ENCODE measurements around the gene STMN1.

DNA sequence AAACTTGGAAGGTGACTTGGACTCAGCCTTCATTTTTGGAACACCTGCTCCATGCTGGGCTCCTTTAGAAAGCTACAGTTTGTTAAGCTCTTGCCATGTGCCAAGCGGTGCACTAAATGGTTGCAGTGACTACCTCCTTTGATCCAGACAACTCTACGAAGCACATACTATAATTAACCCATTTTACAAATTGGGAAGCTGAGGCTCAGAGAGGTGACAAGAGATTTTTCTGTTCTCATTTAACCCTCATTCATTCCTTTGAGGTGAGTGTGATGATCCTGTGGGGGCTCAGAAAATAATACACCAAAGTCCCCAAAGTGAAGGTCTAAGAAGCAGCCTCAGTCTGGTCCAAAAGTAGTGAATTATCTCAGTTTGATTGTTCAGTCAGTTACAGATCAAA is 29.1 kb downstream of the STMN1 start:
- TF ChIP-seq, protein P1, sequence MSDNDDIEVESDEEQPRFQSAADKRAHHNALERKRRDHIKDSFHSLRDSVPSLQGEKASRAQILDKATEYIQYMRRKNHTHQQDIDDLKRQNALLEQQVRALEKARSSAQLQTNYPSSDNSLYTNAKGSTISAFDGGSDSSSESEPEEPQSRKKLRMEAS (IDR thresholded peaks at IDR 0.05; ENCODE audit: low read depth, low read length), result no peak
- TF ChIP-seq, protein P2, sequence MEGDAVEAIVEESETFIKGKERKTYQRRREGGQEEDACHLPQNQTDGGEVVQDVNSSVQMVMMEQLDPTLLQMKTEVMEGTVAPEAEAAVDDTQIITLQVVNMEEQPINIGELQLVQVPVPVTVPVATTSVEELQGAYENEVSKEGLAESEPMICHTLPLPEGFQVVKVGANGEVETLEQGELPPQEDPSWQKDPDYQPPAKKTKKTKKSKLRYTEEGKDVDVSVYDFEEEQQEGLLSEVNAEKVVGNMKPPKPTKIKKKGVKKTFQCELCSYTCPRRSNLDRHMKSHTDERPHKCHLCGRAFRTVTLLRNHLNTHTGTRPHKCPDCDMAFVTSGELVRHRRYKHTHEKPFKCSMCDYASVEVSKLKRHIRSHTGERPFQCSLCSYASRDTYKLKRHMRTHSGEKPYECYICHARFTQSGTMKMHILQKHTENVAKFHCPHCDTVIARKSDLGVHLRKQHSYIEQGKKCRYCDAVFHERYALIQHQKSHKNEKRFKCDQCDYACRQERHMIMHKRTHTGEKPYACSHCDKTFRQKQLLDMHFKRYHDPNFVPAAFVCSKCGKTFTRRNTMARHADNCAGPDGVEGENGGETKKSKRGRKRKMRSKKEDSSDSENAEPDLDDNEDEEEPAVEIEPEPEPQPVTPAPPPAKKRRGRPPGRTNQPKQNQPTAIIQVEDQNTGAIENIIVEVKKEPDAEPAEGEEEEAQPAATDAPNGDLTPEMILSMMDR (IDR thresholded peaks at IDR 0.05; ENCODE audit: low read depth, low read length), result no peak
